RWPE1 (cell line): ENCODE data around the gene ASPHD2.

Source experiments
- CTCF ChIA-PET: fragments of 350-600 bp; sonication (Branson Sonifier 250); formaldehyde crosslinking; extraction: SDS; loops from one replicate; lab custom pipeline; 2021; lab: Yijun Ruan, JAX
- POLR2A ChIA-PET: fragments of 400-600 bp; formaldehyde crosslinking; extraction: SDS; loops from one replicate; lab custom pipeline; 2020; ENCODE audit warnings: antibody characterized with exemption; ENCODE audit not compliant: low non-redundant PET; lab: Yijun Ruan, JAX
- DNase-seq: peaks from one replicate; pipeline ENCODE4 v3.0.0; 2012; ENCODE audit warnings: low spot score
- H3K27ac ChIP-seq: fragments of 450-650 bp; 2 replicates; pipeline ENCODE4 v1.5.1; 2017
- CTCF ChIP-seq: fragments of 450-650 bp; conservative IDR thresholded peaks from 2 replicates; pipeline ENCODE4 v1.5.1; 2017; ENCODE audit warnings: low read depth, mild to moderate bottlenecking

The ASPHD2 gene

DNA sequence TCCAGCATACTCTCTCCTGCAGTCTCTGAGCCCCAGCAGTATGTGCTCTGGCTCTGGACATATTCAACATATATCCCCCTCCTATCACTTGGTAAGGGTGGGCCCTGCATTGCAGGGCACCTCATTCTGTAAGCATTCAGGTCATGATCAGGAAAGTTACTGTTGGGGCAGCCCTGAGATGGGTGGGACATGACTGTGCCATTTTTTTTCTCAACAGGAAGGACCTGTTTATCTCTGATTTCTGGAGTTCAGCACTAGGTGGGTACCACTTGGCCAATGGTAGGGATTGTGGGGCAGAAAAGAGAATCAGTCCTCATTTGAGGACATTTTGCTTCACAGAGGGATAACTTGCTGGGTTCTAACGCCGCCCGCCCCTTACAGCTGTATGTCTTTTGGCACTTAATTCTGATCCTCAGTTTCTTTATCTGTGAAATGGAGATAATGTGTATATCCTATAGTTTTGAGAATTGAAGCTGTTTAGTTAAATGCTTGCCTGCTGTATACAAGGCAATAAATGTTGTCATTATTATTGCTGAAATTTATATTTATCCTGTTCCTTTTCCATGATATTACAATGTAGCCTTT lies 56.8 kb downstream of the ASPHD2 start:
- no peak overlapping the region for H3K27ac ChIP-seq
- TF ChIP-seq CTCF = no peak
- POLR2A ChIA-PET = no interaction called here
- no peak for DNase-seq
- CTCF ChIA-PET = no interaction called here

DNA sequence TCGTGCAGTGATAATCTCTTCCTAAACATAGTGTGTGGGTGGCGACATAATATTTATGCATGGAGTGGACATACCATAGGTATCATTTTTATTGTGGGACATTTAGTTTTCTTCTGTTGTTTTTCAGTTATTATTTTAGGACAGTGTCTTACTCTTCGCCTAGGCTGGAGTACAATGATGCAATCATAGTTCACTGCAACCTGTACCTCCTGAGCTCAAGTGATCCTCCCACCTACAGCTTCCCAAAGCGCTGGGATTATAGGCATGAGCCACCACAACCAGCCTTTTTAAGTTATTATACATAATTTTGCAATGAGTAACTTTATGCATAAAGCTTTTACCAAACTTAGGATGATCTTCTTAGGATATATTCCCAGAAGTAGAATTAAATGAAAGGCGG lies 57.3 kb downstream of the ASPHD2 start:
- H3K27ac ChIP-seq = no peak overlapping the region
- CTCF ChIA-PET = no interaction called here
- no peak for TF ChIP-seq CTCF
- DNase-seq = no peak
- POLR2A ChIA-PET = no interaction called here

GRCh38 chr22:26487996-26488395 lies 58.9 kb downstream of the ASPHD2 start:
- ChIA-PET POLR2A (no interaction called here), CTCF (no interaction called here)
- TF ChIP-seq CTCF = no peak
- no peak for DNase-seq
- H3K27ac ChIP-seq = no peak overlapping the region

- no peak for DNase-seq
- no peak overlapping the region for H3K27ac ChIP-seq
- ChIA-PET CTCF (no interaction called here), POLR2A (no interaction called here)
- no peak for TF ChIP-seq CTCF
These were observed 60.5 kb downstream of the ASPHD2 start for GRCh38 chr22:26489447-26490036.

DNA sequence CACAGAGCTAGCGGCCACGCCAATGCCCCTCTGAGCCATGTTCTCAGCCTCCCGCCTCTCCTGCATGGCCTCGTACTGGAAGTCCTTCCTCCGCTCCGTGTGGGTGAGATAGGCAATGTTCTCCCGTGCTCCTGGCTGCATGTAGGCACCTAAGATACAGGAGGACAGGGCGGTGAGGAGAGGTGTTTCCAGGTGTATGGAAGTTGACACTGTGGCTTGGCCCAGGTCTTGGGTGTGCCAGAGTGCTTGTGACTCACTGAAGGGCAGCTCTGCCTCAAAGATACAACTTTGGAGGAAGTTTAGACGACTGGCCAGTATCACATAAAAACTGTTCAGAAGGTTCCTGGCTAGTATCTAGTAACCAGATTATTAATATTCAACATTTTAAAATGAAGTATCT lies 63.2 kb downstream of the ASPHD2 start:
- ChIA-PET CTCF (no interaction called here), POLR2A (no interaction called here)
- no peak for DNase-seq
- peak overlapping the region; percentile 50 for H3K27ac ChIP-seq
- TF ChIP-seq CTCF = no peak

GRCh38 chr22:26494506-26494905 lies 65.4 kb downstream of the ASPHD2 start:
- POLR2A ChIA-PET = no interaction called here
- no peak for TF ChIP-seq CTCF
- CTCF ChIA-PET = no interaction called here
- DNase-seq = no peak
- H3K27ac ChIP-seq = 0 out of 2 replicates have a peak overlapping the region, but pooled peaks have one; percentile 22
